Measurements from ENCODE around the gene DDI2. TPM values are rescaled to one million over a fixed set of nuclear protein-coding genes. Genes with fewer than 3 reads are reported as not detected.
"Not testable (repeated sequence)": the region's sequence is repeated elsewhere in the genome, so short reads cannot be mapped to it uniquely, and the experiment has no call there.

DDI2 gene
- total RNA-seq, 1 experiment from 2014 or later, result 18.6 TPM

DNA sequence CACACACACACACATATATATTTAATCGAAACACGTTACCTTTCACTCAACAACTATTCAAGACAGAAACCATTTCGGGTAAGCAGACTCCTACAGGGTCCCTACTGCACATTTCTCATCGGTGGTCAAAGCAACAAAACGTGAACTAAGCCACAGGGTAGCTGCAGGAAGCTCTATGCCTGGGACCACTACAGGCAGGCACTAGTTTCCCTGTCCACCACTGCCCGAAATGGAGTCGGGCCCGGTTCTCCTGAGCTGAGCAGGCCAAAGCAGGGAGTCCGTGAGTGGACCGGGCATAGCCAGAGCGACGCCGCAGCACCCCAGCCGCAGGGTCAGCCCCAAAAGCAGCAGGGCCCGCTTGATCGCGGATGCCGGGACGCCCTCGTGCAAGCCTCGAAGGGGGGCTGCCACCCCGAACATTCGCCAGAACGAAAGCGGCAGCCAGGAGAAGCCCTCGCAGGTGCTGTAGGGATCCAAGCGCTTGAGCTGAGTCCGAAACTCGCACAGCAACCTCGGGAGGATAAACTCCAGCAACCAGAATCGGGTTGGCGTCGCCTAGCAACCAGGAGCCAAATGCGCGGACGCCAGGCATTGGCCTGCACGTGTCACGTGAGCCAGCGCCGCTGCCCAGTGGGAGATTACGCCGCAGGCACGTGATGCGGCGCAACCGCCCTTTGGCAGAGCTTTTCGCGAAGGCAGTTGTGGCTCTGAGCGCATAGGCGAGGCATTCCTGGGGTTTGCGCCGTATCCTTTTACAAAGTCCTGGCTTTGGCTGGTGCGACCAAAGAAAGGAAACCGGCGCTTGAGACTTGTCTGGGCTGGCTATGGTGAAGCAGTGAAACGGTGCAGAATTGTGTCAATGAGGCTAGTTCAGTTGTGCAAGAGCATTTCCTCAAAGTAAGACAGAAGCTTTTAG lies 13.9 kb upstream of the DDI2 start:
- DNase-seq (ENCODE audit: low read depth, low spot score), result no peak
- in situ Hi-C loops (cut with HindIII; ENCODE audit: low pct_unique_long_range_greater_than_20kb, low sequenced_read_pairs), result no loop called here

- DNase-seq (ENCODE audit: low read depth, low spot score); in situ Hi-C loops (cut with HindIII; ENCODE audit: low pct_unique_long_range_greater_than_20kb, low sequenced_read_pairs): not testable (repeated sequence)
Measured at GRCh38 chr1:15603966-15604282, 13.3 kb upstream of the DDI2 start.

GRCh38 chr1:15604400-15604799 lies 12.9 kb upstream of the DDI2 start:
- in situ Hi-C loops (cut with HindIII; ENCODE audit: low pct_unique_long_range_greater_than_20kb, low sequenced_read_pairs); DNase-seq (ENCODE audit: low read depth, low spot score): not testable (repeated sequence)

GRCh38 chr1:15605398-15606383 lies 11.6 kb upstream of the DDI2 start:
- in situ Hi-C loops (cut with HindIII; ENCODE audit: low pct_unique_long_range_greater_than_20kb, low sequenced_read_pairs), result no loop called here
- DNase-seq (ENCODE audit: low read depth, low spot score), result no peak

DNA sequence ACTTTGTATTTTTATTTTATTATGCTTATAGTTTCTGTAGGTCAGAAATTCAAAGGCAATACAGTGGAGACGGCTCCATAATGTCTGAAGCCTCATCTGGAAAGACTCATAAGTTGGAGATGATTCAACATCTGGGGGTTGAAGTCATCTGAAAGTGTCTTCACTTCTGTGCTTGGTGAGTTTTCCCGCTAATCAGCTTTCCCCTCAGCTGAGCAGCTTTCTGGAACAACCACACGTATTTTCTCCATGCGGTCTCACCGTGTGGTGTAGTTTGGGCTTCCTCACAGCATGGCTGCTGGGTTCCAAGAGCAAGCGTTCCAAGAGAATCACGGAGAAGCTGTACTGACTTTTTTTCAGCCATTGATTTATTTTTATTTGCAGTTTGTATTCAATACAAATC lies 7.6 kb upstream of the DDI2 start:
- in situ Hi-C loops (cut with HindIII; ENCODE audit: low pct_unique_long_range_greater_than_20kb, low sequenced_read_pairs), result no loop called here
- DNase-seq (ENCODE audit: low read depth, low spot score), result no peak

GRCh38 chr1:15610167-15610566 lies 7.1 kb upstream of the DDI2 start:
- no peak for DNase-seq (ENCODE audit: low read depth, low spot score)
- in situ Hi-C loops (cut with HindIII; ENCODE audit: low pct_unique_long_range_greater_than_20kb, low sequenced_read_pairs), result no loop called here

DNA sequence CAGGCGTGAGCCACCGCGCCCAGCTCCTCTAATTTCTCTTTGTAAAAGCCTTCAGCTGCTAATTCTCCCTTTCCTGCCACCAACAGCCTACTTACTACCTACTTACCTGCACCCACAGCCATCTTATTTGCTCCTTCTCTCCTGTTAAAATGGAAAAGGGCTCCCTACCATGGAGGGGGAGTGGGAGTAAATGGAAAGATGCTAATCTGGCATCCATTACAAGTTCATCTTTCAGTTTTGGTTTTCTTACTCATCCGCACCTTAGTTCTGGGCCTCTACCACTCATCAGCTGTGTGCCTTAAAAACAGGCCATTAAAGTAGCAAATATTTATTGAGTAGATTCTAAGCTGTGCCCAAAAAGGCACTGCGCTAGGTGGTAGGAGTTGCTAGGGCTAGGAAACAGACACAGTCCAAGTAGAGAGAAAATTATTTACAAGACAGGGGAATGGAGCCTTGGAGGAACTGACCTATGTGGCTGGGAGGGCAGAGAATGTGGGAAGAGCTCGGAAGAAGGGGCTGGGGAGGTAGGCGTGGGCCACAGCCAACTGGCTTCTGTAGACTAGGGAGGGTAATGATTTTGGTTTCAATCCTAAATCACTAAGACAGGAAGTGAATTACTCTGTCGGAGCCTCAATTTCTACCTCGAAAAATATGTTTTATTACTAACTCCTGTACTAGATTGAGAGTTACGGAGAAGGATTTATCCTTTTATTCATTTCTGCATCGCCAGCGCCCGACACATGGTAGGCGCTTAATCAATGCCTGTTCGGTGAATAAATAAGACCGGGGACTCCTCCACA lies 685 bp upstream of the DDI2 start:
- peak; percentile 9 for DNase-seq (ENCODE audit: low read depth, low spot score)
- in situ Hi-C loops (cut with HindIII; ENCODE audit: low pct_unique_long_range_greater_than_20kb, low sequenced_read_pairs), result no loop called here

DNA sequence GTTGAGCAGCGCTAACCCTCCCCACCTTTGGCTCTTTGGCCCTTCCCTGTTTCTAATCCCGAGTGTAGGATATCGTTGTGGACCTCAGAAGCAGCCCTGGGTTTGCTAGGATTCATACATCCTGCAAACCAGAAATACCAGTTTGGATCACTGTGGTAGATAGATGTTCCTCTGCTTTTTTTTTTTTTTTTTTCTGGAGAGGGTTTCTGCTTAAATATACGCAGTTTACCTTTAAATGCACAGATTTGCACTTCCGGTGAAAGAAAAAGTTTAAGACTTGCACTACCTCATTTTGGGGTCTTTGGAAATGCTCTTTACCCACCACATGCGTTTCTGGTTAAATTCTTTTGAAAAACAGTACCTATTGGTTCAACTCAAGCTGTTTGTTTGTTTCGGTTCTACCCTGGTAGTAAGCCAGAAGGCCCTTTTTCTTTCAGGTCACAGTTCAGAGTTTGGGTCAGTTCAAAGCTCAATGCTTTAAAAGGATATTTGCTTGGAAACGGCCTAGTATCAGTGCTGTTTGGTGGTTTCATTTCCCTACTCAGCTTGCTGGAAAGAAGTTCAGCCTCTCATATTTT lies 908 bp downstream of the DDI2 start:
- no peak for DNase-seq (ENCODE audit: low read depth, low spot score)
- in situ Hi-C loops (cut with HindIII; ENCODE audit: low pct_unique_long_range_greater_than_20kb, low sequenced_read_pairs), result no loop called here

DNA sequence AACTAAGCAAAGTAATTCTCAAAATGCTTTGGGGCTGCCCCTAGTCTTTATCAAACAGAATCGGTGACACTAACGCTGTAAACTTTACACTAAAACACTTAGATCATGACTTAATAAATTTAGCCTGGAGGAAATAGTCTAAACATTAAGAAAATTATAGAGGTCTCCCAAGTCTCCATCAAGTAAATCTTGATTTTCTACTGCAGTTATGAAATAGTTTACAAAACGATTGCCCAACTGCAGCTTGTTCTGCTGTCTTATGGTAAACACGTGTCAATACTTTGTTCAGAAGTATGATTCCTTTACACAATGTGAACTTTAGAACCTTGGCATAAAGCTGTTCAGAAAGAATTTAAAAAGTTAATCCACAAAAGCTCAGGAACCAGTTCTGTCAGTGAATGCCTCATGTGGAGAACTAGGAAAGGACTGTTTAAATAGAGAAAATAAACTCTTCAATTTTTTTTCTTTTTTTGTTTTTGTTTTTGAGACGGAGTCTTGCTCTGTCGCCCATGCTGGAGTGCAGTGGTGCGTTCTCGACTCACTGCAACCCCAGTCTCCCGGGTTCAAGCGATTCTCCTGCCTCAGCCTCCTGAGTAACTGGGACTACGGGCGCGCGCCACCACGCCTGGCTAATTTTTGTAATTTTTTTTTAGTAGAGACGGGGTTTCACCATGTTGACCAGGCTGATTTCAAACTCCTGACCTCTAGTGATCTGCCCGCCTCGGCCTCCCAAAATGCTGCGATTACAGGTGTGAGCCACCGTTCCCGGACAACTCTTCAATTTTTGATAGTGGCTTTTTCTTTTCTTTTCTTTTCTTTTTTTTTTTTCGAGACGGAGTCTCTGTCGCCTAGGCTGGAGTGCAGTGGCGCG lies 1.6 kb downstream of the DDI2 start:
- DNase-seq (ENCODE audit: low read depth, low spot score), result peak; percentile 24

DNA sequence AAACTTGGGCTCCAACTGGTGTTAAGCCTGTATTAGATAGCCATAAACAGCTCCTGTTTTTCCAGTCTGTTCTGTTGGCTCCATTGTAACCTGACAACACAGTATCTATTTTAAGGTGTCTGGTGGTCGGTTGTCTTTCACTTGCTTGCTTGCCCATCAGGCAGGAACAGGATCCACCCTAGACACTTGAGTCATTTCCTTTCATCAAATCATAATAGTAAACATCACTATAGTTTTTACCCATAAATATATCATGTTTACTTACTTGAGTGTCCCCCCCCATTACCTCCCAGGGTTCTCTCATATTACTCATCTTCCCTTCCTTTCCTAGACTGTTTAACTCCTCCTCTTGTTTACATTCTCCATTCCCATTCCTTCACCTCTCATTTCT lies 2.9 kb downstream of the DDI2 start:
- in situ Hi-C loops (cut with HindIII; ENCODE audit: low pct_unique_long_range_greater_than_20kb, low sequenced_read_pairs), result no loop called here
- no peak for DNase-seq (ENCODE audit: low read depth, low spot score)

More for the DNA sequence above, 1.6 kb downstream of the DDI2 start:
- in situ Hi-C loops (cut with HindIII; ENCODE audit: low pct_unique_long_range_greater_than_20kb, low sequenced_read_pairs), result no loop called here

DNA sequence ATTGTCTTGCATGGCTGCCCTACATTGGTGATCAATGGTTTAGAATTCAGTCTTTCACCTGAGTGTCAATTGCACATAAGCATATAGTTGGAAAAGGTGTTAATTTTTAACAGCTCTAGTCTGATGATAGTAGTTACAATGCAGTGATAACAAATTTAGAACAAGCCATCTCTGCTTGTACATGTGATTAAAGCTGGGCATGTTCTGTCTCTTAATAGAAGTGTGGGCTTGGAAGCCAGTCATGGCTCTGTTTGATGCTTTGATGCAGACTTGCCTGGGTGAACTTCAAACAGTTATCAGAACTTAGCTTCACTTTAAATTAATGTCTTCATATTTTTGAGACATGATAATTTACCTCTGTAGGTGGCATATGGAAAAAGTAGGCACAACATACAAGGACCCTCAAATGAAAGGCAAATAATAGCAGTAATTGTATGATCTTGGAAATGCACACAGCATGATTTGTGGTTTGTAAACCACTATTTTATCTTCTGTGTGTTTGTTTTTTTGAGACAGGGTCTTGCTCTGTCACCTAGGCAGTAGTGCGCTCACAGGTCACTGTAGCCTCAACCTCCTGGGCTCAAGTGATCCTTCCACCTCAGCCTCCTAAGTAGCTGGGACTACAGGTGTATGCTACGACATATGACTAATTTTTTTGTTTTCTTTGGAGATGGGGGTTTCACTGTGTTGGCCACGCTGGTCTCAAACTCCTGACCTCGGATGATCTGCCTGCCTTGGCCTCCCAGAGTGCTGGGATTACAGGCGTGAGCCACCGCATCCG lies 3.8 kb downstream of the DDI2 start:
- DNase-seq (ENCODE audit: low read depth, low spot score), result no peak

GRCh38 chr1:15621975-15622374 lies 4.7 kb downstream of the DDI2 start:
- no peak for DNase-seq (ENCODE audit: low read depth, low spot score)
- in situ Hi-C loops (cut with HindIII; ENCODE audit: low pct_unique_long_range_greater_than_20kb, low sequenced_read_pairs), result no loop called here

More for the DNA sequence above, 3.8 kb downstream of the DDI2 start:
- in situ Hi-C loops (cut with HindIII; ENCODE audit: low pct_unique_long_range_greater_than_20kb, low sequenced_read_pairs), result no loop called here

DNA sequence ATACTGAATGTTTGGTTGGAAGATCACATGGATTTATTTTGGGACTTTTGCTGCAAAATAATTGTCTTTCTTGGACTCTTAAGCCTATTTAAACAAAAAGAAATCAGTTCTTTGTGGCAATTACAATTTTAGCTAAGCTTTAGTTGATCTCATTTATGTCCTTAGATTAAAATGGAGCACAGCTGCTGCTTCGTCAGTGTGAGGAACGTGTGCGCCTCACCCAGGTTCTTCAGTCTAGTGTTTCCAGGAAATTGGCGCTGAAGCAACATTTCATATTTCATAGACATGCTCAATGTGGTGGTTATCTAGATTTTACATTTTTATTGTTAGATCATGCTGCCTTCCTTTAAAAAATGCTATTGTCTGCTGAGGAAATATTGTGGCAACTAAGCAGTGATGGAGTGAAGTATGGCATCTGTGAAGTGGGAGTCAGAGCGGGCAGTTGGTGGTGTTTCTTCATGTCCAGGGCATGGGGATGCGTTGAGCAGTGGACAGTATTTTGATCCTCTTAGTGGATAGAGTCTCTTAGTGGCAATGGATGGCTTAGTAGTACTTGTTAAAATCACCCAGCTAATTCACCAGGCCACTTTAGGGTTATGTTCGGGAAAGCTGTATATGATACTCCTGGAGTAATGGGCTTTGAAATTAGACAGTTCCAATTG lies 5.6 kb downstream of the DDI2 start:
- in situ Hi-C loops (cut with HindIII; ENCODE audit: low pct_unique_long_range_greater_than_20kb, low sequenced_read_pairs), result no loop called here
- DNase-seq (ENCODE audit: low read depth, low spot score), result no peak

- DNase-seq (ENCODE audit: low read depth, low spot score), result no peak
- in situ Hi-C loops (cut with HindIII; ENCODE audit: low pct_unique_long_range_greater_than_20kb, low sequenced_read_pairs), result no loop called here
Measured at GRCh38 chr1:15623435-15623834, 6.2 kb downstream of the DDI2 start.

DNA sequence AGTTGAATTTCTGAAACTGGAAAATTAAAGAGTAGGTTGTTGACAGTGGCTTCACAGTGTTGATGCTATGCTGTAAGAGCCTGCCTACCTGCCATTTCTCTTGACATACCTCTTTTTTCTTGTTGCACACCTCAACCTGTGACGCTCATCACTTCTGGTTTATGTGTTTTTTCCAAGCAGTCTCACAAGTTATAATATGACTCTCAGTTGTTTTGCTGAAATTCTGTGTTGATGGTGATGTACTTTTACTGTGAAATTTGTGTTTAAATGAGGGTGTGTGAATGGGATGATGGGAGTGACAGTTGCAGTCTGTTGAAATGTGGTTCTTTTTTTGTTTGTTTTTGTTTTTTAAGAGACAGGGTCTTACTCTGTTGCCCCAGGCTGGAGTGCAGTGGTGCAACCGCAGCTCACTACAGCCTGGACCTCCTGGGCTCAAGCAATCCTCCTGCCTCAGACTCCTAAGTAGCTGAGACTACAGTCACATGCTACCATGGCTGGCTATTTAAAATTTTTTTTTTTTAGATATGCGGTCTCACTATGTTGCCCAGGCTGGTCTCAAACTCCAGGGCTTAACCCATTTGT lies 7.0 kb downstream of the DDI2 start:
- in situ Hi-C loops (cut with HindIII; ENCODE audit: low pct_unique_long_range_greater_than_20kb, low sequenced_read_pairs), result no loop called here

More for the DNA sequence above, 7.0 kb downstream of the DDI2 start:
- no peak for DNase-seq (ENCODE audit: low read depth, low spot score)
